Measurements from ENCODE around the gene FBXW8. TPM values are rescaled to one million over a fixed set of nuclear protein-coding genes. Genes with fewer than 3 reads are reported as not detected.

Gene FBXW8
- total RNA-seq, 4 donors from 2014 or later = 7.4 to 15.4 (median 10.2) TPM

DNA sequence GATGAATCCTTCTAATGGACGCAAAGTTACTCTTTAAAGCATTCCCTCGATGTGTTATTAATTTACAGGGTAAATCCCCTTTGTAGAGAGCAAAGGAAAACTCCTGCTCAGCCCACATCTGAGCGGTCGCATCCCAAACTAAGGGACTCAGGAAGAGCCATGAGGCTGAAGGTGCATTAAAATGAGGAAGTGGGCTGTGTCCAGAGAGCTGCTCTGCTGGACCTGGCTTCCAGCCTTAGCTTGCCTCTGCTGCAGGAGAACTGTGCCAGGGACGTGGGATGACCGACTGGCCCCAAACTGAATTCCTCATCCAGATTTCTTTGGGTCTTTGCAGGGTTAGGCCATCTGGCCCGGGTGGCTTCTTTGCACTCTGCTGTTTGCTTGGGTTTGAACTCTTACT lies 88.3 kb downstream of the FBXW8 start:
- 93 to 95% methylated on average over 5 to 7 of the region's 7 CpGs for WGBS, 2 donors
- intact Hi-C loops (cut with DNase I) = no loop called here

DNA sequence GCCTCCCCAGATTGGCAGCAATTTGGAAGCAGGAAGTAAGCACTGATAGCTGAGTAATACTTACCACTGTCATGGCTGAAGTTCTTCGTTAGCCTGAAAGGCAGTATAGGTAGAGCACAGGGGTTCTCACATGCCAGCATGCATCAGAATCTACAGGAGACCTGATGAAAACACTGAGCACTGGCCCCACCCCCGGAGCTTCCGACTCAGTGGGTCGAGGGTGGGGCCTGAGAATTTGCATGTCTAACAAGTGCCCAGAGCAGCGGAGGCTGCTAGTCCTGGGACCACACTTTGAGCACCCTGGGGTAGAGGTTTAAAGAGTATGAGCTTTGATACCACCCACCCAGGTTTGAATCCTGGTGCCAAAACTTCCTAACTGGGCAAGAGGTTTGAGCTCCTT lies 89.6 kb downstream of the FBXW8 start:
- WGBS, 2 donors = 65 to 91% methylated on average over 4 of the region's 5 CpGs
- Histone ChIP-seq H3K27me3 (no peaks in the 10 kb centered on the region), H3K36me3 (peaks cover 0 to 58% (median 0%) of the 10 kb centered on the region in 3 donors), H3K4me1 (no peaks in the 10 kb centered on the region), H3K4me3 (no peak overlapping the region), H3K27ac (no peak overlapping the region), H3K9me3 (no peaks in the 10 kb centered on the region)
- TF ChIP-seq, protein P1, sequence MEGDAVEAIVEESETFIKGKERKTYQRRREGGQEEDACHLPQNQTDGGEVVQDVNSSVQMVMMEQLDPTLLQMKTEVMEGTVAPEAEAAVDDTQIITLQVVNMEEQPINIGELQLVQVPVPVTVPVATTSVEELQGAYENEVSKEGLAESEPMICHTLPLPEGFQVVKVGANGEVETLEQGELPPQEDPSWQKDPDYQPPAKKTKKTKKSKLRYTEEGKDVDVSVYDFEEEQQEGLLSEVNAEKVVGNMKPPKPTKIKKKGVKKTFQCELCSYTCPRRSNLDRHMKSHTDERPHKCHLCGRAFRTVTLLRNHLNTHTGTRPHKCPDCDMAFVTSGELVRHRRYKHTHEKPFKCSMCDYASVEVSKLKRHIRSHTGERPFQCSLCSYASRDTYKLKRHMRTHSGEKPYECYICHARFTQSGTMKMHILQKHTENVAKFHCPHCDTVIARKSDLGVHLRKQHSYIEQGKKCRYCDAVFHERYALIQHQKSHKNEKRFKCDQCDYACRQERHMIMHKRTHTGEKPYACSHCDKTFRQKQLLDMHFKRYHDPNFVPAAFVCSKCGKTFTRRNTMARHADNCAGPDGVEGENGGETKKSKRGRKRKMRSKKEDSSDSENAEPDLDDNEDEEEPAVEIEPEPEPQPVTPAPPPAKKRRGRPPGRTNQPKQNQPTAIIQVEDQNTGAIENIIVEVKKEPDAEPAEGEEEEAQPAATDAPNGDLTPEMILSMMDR (IDR thresholded peaks at IDR 0.05) = no peak
- no peak for TF ChIP-seq POLR2A (IDR thresholded peaks at IDR 0.05)
- no peak for DNase-seq
- intact Hi-C loops (cut with DNase I) = no loop called here

More for the DNA sequence above, 88.3 kb downstream of the FBXW8 start:
- Histone ChIP-seq H3K4me3 (no peak overlapping the region), H3K27ac (no peak overlapping the region), H3K9me3 (no peaks in the 10 kb centered on the region), H3K36me3 (peaks cover 0 to 53% (median 0%) of the 10 kb centered on the region in 3 donors), H3K4me1 (no peaks in the 10 kb centered on the region), H3K27me3 (no peaks in the 10 kb centered on the region)
- DNase-seq = no peak
- no peak for TF ChIP-seq POLR2A (IDR thresholded peaks at IDR 0.05)
- TF ChIP-seq, protein P1 (IDR thresholded peaks at IDR 0.05) = no peak

DNA sequence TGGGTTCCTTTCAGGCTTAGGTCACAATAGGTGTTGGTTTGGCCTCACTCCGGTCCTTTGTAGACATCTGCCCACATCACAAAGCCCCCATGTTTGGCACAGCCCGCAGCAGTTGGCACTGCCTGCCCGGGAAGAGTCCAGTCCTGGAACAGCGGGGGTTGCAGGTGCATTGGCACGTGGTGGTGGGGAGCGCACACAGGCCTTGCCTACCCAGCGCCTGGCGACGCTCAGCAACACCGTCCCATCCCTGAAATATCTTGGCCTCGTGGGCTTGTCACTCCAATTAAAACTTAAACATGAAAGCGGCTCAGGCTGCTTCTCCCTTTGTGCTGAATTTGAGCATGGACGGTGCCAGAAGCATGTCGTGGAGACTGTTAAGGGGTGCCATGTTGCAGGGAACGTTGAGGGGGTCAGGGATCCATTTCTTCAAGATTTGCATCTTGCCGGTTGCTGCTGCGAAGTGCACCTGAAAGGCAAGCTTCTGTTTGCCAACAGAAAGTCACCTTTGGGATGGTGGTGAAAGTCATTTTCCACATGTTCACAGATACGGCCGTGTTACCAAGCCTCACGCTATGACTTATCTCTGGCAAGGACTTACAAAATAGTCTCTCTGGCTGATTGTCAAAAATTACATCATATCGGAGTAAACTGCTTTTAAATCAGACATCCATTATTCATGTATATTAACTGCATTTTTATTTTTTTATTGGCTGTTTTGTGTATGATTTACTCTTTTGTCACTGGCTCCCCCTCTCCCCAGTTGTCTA lies 91.5 kb downstream of the FBXW8 start:
- H3K27me3 ChIP-seq = no peaks in the 10 kb centered on the region
- H3K36me3 ChIP-seq = peaks cover 0 to 59% (median 0%) of the 10 kb centered on the region in 3 donors
- H3K27ac ChIP-seq = no peak overlapping the region
- no peak for TF ChIP-seq POLR2A (IDR thresholded peaks at IDR 0.05)
- TF ChIP-seq, protein P1 (IDR thresholded peaks at IDR 0.05) = no peak
- DNase-seq = no peak
- intact Hi-C loops (cut with DNase I) = no loop called here
- WGBS, 2 donors = 76 to 80% methylated on average over 18 of the region's 21 CpGs
- H3K9me3 ChIP-seq = no peaks in the 10 kb centered on the region
- no peaks in the 10 kb centered on the region for H3K4me1 ChIP-seq
- no peak overlapping the region for H3K4me3 ChIP-seq

DNA sequence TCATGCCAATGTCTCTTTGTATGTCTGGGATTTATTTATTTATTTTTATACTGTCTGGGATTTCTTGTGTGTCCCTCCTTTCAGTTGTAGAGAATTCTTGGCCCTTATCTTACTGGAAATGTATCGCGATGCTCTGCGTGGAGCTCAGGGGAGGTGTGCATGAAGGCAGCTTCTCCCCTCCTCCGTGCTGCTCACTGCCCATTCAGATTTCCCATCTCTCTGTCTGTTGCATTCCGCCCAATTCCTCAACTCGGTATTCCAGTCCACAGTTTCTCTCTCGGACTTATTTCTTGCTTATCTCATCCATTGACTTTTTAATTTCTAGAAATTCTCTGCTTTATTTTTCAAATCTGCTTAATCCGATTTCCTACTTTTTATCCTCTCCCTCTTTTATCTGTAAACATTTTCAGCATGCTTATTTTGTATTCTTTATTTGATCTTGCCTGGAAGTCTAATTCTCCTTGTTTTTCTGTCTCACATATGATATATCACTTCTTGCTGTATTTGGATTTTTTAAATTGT lies 93.2 kb downstream of the FBXW8 start:
- 90 to 93% methylated on average over 8 of the region's 8 CpGs for WGBS, 2 donors
- Histone ChIP-seq H3K27me3 (no peaks in the 10 kb centered on the region), H3K27ac (no peak overlapping the region), H3K4me1 (no peaks in the 10 kb centered on the region), H3K36me3 (peaks cover 0 to 68% (median 0%) of the 10 kb centered on the region in 3 donors), H3K9me3 (no peaks in the 10 kb centered on the region), H3K4me3 (no peak overlapping the region)
- DNase-seq = no peak
- TF ChIP-seq, protein P1 (IDR thresholded peaks at IDR 0.05) = no peak
- no peak for TF ChIP-seq POLR2A (IDR thresholded peaks at IDR 0.05)
- intact Hi-C loops (cut with DNase I) = no loop called here

DNA sequence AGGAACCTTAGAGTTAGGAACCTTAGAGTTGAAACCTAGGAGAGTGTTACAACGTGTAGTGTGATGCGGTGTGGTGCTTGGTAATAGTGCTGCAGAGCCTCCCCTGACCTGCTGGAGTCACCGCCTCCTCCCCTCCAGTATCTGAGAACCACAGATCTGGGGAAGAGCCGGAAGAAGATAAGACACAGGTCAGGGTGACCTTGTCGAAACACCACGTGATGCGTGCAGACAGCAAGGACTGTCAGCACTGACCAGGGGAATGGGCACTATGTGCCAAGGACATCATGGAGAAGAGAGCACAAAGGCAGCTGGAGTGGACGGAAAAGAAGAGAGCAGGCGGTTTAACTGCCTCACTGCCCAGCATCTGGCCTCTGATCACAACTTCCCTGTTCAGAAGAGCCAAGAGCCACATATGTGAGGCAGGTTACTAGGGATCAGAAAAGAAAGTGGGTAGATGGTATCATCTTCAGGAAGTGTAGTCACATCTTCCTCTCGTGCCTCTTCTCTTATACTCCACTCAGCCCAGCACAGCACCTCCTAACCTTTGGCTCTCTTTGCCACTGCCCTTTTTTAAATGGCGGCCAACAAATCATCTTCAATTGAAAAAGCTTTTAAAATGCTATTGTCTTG lies 94.8 kb downstream of the FBXW8 start:
- intact Hi-C loops (cut with DNase I) = no loop called here
- DNase-seq = no peak
- Histone ChIP-seq H3K36me3 (peaks cover 0 to 71% (median 0%) of the 10 kb centered on the region in 3 donors), H3K27me3 (no peaks in the 10 kb centered on the region), H3K4me3 (no peak overlapping the region), H3K9me3 (no peaks in the 10 kb centered on the region), H3K27ac (no peak overlapping the region), H3K4me1 (no peaks in the 10 kb centered on the region)
- WGBS, 2 donors = 89 to 96% methylated on average over 10 to 11 of the region's 11 CpGs
- TF ChIP-seq, protein P1 (IDR thresholded peaks at IDR 0.05) = no peak
- TF ChIP-seq POLR2A (IDR thresholded peaks at IDR 0.05) = no peak

Measured in esophagus squamous epithelium (tissue), 5 donors.